NCI-H2196 (cell line): ENCODE measurements around the gene PRDX1.
"Not testable (repeated sequence)": the region's sequence is repeated elsewhere in the genome, so short reads cannot be mapped to it uniquely, and the experiment has no call there.

Experiments
- DNase-seq: peaks from one replicate; lab custom pipeline; 2025; ENCODE audit not compliant: unreplicated experiment; lab: John Stamatoyannopoulos, UW

PRDX1 gene

DNA sequence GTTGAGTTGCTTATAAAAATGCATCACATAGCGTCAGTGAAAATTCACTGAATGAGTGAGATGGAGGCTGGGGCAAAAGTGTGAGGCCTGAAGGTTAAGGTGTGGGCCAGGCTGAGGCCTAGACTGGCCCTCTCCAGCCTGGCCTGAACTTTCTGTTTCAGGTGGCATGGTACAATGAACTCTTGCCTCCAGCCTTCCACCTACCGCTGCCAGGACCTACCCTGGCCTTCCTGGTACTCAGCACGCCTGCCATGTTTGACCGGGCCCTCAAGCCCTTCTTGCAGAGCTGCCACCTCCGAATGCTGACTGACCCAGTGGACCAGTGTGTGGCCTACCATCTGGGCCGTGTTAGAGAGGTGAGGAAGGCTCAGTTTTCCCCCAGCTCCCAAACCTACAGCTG lies 14.5 kb downstream of the PRDX1 start:
- DNase-seq, result no peak

DNA sequence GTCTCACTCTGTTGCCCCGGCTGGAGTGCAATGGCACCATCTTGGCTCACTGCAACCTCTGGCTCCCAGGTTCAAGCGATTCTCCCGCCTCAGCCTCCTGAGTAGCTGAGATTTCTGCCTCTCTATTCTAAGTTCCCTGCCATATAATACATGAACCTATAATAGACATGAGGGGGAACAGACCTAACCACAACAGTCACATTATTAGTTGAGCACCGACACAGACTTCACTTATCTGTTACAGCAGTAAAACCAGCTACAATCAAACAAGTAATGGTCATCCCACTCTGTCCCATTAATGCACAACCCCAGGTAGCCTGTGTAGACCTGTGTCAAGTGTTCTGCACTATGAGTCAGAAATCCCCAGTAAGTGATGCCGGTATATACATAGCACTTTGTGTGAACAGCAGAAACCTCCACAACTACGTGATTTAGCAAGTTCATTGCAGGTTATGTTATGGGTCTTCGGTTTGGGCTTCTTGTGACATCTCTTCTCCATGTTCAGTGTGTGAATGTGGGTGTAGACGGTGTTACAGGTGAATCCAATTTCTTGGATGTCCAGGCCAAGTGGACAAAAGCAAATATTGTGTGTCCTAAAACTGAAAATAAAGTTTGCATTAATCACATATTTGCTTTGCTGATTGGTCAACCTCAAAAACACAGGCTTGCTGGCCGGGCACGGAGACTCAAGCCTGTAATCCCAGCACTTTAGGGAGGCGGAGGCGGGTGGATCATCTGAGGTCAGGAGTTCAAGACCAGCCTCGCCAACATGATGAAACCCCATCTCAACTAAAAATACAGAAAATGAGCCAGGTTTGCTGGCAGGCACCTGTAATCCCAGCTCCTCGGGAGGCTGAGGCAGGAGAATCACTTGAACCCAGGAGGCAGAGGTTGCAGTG lies 18.0 kb downstream of the PRDX1 start:
- DNase-seq, result no peak

DNA sequence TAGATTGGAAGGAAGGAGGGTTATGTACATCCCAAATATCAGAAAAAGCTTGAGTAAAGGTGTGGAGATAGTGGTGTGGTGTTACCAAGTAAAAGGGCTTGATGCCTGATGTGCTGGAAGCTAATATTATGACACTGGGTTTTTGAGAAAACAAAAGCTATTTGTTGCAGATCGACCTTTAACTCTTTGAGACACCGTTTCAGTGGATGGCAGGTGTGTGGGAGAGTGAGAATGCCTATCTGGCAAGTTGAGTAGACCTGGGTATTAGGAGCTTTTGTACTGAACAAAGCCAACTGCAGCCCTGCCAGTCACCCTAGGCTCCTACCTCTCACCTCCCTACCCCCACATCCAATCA lies 20.2 kb downstream of the PRDX1 start:
- DNase-seq, result no peak

DNA sequence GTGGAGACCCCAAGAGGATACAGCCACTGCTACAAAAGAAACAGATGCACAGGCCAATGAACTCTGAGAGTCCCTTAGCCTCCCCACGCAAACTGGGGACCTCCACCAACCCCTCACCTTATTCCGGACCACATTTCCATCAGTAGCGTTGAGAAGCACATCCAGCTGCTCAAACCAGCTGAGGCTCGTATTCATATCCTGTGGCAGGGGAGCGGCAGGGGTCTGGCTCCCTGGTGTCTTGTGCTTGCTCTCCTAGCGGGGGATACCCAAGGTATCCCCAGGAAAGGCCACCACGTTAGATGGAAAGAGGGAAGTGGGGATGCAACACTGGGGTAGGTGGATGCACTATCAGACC lies 22.3 kb downstream of the PRDX1 start:
- DNase-seq, result no peak

DNA sequence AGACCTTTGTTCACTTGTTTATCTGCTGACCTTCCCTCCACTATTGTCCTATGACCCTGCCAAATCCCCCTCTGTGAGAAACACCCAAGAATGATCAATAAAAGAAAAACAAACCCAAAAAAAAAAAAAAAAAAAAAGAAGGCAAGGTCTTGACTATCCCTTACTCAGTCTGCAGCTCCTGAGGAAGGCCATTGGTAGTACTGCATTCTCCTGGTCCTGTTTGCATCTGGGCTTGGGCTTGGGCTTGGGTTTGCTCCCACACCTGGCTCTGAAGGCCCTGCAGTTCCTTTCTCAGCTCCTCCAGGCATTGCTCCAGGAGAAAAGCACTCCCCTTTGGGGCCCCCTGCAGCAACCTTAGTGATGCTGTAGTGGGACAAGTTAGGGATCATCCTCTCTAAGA lies 23.4 kb downstream of the PRDX1 start:
- DNase-seq, result no peak

DNA sequence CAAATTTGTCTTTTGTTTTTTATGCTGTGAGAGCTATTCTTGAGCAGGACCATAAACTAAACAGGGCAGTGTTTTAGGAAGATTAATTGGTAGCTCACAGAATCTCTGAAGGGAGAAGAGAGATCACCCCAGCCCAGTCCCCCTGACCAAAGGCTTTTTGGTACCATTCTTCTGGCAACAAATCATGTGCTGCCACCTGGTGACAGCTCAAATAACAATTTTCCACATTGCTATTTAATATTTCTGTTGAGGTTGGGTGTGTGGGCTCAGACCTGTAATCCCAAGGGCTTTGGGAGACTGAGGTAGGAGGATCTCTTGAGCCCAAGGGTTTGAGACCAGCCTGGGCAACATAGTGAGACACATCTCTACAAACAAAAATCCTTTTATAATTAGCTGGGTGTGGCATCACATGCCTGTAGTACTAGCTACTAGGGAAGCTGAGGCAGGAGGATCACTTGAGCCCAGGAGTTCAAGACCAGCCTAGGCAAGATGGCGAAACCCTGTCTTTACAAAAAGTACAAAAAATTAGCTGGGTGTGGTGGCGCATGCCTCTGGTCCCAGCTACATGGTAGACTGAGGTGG lies 28.5 kb downstream of the PRDX1 start:
- DNase-seq, result peak; percentile 57

DNA sequence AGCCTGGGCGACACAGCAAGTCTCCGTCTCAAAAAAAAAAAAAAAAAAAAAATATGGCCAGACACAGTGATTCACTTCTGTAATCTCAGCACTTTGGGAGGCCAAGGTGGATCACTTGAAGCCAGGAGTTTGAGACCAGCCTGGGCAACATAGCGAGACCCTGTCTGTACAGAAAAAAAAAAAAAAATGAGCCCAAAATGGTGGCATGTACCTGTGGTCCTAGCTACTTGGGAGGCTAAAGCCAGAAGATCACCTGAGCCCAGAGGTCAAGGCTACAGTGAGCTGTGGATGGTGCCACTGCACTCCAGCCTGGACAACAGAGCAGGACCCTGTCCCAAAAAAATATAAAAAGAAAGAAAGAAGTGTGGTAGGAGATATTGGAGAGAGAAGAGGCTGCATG lies 29.0 kb downstream of the PRDX1 start:
- DNase-seq, result no peak

DNA sequence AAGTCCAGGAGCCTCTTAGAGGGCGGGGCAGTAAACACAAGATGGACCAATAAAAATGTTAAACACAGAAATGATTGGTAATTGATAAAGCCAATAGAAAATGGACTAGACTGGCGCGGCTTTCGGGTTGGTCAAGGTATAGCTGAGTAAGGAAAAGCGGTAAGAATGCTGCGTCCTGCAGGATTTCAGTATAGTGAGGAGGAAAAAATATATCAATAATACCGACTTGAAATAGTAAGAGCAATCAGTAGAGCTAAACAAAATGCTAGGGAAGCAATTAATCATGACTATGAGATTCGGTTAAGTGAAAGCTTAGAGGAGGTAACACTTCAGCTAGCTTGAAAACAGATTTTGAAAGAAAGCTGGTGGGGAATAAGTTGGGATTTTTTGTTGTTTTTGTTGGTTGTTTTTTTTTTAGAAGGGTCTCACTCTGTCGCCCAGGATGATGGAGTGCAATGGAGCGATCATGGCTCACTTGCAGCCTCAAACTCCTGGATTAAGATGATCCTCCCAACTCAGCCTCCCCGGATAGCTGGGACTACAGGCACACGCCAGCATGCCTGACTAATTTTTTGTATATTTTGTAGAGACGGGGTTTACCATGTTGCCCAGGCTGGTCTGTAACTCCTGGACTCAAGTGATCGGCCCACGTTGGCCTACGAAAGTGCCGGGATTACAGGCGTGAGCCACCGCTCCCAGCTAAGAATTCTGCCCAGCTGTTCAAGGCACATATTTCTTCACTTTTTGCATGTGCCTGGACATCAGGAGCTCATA lies 30.0 kb downstream of the PRDX1 start:
- no peak for DNase-seq

DNA sequence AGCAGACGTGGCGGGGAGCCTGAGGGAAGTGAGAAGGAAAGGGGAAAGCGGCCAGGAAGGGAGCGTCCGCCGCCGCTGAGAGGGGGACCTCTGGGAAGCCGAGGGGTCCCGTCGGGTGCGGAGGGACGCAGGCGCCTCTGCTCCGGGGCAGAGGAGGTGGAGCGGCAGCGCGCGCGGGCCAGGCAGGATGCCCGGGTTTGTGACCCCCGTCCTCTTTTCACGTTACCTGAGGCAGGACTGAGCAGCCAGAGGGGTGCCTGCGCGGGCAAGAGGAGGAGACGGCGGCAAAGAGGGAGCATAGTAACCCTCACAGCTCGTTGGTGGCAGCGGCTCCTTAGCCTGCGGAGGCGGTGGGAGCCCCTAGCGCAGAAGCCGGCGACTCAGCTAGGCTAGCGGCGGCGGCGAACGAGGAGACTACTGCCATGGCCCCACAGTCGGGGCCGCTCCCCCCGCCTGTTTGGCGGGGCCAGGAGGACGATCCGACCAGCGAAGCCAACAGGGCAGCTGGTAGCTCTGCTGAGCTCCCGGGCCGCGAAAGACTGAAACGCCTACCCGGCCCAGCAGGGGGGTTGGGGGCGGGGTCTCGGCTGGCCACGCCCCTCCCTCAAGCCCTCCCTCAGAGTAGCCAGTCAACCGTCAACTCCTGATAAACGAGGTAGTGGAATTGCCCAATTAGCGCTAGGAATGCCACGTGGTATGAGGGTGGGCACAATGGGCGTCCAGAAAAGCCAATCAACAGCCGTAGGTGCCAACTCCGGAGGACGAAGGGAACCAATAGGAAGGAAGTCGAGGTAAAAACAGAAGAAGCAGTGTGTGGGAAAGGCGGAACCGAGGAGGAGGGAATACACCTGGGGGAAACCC lies 30.8 kb downstream of the PRDX1 start, which contains the start of gene TESK2:
Gene TESK2 (minus strand): TSS at position 538 of the 861 bp plus-strand sequence. CDS start 33,378 bp downstream, outside the sequence.
- DNase-seq, result peak; percentile 99

DNA sequence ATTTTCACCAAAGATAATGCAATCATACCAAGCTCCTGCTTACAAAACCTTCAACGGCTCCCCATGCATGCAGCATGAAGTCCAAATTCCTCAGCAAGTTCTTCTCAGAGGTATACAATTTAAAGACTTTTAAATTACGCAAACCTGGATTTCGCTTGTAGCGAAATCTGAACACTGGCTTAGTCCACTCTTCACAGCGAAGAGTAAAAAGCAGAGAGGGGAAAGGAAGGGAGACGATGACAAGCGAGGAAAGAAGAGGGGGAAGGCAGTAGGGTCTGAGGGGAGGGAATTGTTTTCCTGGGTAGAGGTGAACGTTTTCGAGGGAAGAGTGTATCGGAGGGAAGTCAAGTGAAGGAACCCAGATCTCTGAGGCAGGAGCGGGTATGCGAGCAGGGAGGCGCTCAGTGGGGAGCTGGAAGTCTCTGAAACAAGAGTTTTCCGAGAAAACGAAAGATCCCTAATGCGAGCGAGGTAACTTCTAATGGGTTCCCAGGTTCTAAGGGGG lies 31.5 kb downstream of the PRDX1 start:
- no peak for DNase-seq

DNA sequence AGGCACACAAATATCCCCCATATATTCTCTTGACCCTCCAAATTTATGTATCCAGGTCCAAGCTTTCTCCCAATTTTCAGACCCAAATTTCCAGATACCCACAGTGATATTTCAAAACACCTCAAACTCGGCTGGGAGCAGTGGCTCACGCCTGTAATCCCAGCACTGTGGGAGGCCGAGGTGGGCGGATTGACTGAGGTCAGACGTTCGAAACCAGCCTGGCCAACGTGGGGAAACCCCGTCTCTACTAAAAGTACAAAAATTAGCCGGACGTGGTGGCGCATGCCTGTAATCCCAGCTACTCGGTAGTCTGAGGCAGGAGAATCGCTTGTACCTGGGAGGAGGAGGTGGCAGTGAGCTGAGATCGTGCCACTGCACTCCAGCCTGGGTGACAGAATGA lies 32.3 kb downstream of the PRDX1 start:
- DNase-seq, result not testable (repeated sequence)

DNA sequence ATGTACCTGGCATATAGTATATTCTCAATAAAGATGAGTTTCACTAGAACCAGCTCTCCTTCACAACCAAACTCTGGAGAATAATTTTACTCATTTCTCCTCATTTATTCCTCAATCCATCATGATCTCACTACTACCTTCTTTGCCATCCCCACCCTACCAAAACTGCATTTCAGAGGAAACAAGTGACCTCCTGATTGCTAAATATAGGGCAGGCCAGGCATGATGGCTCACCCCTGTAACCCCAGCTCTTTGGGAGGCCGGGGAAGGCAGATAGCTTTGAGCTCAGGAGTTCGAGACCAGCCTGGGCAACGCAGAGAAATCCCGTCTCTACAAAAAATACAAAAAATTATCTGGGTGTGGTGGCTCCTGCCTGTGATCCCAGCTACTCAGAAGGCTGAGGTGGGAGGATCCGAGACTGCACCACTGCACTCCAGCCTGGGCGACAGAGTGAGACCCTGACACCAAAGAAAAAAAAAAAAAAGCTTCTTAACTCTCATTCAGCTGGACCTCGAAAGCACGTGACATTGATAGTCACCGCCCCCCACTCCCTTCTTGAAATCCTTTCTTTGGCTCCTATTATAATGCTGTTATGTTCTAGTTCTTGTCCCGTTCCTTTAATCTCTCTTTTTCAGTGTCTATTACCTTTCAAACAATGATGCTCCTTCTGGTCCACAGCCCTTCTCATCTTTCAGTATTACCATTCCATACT lies 32.9 kb downstream of the PRDX1 start:
- no peak for DNase-seq

DNA sequence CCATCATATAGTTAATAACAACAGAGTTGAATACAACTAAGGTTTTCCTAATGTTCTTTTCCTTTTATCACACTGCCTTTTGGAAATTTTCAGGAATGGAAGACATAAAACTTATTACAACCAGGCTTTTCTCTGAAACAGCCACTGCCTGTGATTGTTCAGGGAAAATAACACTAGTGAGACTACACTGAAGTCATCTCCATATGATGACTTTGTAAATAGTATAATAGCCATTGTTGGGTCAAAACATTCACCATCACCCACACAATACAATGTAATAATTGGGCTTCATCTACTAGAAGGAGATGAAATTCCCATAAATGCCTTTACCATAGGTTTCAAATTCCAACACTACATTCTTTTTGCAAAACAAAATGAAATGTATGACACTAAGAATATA lies 35.7 kb downstream of the PRDX1 start:
- DNase-seq, result no peak

DNA sequence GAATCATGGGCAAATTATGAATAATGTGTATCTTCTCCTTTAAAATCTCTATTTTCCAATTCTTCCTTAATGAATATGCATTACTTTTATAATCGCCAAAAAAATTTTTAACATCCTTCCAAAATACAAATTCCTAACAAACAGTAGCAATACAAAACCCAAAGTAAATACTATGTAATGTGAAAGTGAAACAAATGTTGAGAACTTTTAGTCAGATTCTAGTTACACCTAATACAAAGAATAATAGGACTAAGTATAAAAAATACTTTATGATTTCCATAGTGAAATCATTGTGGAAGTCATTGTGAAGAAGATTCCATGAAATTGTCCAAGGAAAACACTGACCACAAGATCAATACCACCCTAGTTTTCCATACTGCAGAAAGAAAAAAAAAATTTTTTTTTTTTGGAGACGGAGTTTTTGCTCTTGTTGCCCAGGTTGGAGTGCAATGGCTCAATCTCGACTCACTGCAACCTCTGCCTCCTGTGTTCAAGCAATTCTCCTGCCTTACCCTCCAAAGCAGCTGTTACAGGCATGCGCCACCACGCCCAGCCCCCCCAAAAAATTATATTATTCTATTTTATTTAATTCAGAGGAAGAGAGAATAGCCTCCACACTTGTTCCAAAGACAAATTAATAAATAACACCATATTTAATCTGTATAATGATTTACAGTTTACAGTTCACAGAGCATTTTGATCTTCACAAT lies 42.5 kb downstream of the PRDX1 start:
- DNase-seq, result no peak

DNA sequence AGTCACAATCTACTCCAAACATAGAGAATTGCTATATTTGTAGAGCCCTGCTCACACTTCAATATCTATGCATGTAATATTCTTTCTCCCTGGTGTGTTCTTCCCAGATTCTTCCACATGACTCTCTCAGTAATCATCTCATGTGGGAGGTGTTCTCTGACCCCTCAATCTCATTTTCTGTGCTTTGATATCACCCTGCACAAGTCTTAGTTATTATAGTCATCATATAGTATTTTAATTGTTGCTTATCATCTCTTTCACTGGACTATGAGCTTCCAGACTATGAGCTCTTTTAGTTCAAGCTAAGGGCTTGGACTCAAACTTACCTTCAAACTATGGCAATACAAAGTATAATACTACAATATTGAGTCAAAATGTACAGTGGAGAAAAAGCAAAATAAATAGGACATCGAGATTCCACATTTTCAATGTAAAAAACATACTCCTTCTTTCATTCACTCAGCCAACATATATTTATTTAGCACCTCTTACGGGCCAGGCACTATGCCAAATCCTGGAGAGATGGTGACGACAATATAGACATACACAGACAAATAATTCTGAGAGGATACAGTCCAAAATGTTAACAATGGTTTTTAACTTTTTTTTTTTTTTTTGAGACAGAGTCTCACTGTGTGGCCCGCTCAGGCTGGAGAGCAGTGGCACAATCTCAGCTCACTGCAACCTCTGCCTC lies 43.4 kb downstream of the PRDX1 start:
- DNase-seq, result peak; percentile 19

DNA sequence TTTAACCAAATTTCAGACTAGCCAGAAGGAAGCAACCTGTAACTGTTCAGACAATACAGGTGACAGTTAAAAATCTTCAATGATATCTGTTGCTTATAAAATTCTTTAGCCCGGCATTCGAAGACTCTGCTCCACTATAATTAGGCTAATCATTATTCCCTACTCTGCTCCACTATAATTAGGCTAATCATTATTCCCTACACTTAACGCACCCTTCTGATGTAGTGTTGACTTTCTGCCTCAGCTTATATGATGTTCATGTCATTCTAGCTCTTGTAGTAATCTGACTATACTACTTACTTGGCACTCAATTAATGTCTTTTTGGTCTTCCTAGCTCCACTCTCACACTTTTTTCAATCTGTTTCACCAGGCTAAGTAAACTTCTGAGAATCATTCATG lies 44.0 kb downstream of the PRDX1 start:
- no peak for DNase-seq

DNA sequence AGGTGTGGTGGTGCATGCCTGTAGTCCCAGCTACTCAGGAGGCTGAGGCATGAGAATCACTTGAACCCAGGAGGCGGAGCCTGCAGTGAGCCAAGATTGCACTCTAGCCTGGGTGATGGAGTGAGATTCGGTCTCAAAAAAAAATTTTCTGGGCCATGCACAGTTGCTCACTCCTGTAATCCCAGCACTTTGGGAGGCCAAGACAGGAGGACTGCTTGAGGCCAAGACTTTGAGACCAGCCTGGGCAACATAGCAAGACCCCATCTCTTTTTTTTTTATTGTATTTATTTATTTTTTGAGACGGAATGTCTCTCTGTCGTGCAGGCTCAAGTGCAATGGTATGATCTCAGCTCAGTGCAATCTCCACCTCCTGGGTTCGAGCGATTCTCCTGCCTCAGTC lies 47.5 kb downstream of the PRDX1 start:
- not testable (repeated sequence) for DNase-seq

DNA sequence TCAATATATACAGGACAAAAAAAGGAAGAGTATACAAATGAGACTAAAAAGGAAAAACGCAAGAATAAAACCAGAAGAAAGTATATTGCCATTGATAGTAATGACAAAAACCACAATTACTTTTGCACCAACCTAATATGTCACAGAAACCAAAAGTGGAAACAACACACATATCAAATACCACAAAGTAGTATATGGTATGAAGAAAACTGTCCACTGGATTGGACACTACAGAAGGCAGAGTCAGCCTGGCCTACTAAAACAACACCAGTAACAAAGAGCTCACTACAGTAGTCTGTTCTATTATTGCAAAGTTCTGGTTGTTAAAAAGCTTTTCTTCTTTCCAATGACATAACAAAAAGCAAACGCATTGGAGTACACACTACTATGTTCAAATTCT lies 48.4 kb downstream of the PRDX1 start:
- no peak for DNase-seq

DNA sequence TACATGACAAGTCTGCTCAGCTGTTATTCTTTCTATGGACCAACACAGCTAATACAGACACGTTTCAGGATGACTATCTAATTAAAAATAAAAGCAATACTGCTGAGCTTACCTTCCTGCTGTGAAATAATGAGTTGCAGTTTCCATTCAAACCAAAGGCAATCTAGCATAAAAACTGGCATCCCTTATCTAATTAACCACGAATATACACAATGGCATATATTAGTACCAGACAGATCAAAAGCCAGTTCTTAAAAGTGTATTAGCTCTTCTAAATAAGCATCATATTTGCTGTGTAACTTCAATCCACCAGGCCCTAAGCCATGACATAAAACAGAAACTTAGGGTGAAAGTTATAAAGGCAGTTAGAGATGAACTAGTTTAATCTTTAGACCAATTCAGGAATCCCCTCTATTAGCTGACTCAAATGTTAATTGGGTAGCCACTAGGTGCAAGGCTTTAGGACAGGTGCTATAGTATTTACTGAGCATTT lies 51.3 kb downstream of the PRDX1 start:
- no peak for DNase-seq
